Uterus (tissue), 2 donors: ENCODE results near the gene TNFSF9.

Experiments
- POLR2A ChIP-seq, 2 donors: fragments of 450-650 bp; IDR thresholded peaks; one replicate each; pipeline ENCODE4 v1.6.1; 2016; ENCODE audit warnings: antibody characterized with exemption in 2 of 2, mild to moderate bottlenecking in 1 of 2, moderate library complexity in 1 of 2
- TF ChIP-seq, protein P1 (sequence below), 4 experiments: fragments of 200-600 bp in 2 of 4; fragments of 450-650 bp in 2 of 4; sonication (generic) in 2 of 4; IDR thresholded peaks; one replicate each; pipeline ENCODE4 v1.5.1; 2016 to 2019; ENCODE audit warnings: antibody characterized with exemption in 4 of 4, mild to moderate bottlenecking in 2 of 4, moderate library complexity in 1 of 4

DNA sequence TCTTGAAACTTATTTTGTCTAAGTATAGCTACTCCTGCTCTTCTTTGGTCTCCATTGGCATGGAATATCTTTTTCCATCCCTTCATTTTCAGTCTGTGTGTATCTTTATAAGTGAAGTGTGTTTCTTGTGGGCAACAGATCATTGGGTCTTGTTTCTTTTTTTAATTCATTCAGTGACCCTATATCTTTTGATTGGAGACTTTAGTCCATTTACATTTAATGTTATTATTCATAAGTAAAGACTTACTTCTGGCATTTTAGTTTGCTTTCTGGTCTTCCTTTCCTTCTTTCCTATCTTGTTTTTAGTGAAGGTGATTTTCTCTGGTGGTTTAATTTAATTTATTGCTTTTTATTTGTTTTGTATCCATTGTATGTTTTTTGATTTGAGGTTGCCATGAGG, 40.3 kb downstream of the TNFSF9 start:
- no peak for TF ChIP-seq POLR2A (IDR thresholded peaks at IDR 0.05)
- TF ChIP-seq, protein P1, sequence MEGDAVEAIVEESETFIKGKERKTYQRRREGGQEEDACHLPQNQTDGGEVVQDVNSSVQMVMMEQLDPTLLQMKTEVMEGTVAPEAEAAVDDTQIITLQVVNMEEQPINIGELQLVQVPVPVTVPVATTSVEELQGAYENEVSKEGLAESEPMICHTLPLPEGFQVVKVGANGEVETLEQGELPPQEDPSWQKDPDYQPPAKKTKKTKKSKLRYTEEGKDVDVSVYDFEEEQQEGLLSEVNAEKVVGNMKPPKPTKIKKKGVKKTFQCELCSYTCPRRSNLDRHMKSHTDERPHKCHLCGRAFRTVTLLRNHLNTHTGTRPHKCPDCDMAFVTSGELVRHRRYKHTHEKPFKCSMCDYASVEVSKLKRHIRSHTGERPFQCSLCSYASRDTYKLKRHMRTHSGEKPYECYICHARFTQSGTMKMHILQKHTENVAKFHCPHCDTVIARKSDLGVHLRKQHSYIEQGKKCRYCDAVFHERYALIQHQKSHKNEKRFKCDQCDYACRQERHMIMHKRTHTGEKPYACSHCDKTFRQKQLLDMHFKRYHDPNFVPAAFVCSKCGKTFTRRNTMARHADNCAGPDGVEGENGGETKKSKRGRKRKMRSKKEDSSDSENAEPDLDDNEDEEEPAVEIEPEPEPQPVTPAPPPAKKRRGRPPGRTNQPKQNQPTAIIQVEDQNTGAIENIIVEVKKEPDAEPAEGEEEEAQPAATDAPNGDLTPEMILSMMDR (IDR thresholded peaks at IDR 0.05) = no peak
